HG02623 (cell line): ENCODE data around the gene PDLIM3.
"Not testable (repeated sequence)": the region's sequence is repeated elsewhere in the genome, so short reads cannot be mapped to it uniquely, and the experiment has no call there.

Source experiments
- ATAC-seq: cut with Tn5 transposase; IDR thresholded peaks from one replicate; pipeline ENCODE4 v1.9.1; 2021; ENCODE audit warnings: moderate library complexity; ENCODE audit not compliant: unreplicated experiment

PDLIM3 gene

DNA sequence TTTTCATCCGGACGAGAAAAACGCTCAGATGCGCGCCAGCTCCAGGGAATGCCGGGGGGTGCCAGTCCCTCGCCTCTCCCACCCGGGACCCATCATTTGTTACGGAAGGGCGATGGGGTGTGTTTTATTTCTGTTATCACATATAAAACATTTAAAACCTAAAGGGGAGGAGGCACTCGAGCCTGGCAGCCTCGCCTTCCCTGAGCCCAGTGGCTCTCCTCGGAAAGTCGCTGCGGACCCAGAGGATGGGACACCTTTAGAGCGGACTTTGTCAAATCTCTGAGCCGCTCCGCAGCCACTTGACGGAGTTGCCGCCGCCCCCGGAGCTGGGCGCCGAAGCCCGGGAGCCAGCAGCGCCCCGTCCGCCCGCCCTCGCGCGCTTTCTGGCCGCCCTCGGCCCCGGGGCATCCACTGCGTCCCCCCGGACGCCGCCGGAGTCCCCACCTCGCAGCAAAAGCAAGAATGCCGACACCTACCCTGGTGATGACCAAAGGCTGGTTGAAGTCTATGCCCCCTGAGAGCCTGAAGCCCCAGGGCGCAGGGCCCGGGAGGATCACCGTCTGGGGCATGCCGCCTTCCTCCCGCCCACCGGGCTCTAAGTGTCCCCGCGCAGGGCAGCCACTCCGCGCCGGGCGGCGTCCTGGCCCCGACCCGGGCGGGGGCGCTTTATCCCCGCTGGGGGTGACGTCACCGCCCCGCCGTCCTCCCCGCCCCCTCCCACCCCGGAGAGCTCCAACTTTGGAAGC, at the start of gene PDLIM3:
TSS of gene PDLIM3 (minus strand) at position 642 of the 746 bp plus-strand sequence. CDS start at position 569, 73 bp downstream.
- no peak for ATAC-seq

- ATAC-seq = no peak
Observed at GRCh38 chr4:185583813-185584212, 48.5 kb upstream of the PDLIM3 start.

DNA sequence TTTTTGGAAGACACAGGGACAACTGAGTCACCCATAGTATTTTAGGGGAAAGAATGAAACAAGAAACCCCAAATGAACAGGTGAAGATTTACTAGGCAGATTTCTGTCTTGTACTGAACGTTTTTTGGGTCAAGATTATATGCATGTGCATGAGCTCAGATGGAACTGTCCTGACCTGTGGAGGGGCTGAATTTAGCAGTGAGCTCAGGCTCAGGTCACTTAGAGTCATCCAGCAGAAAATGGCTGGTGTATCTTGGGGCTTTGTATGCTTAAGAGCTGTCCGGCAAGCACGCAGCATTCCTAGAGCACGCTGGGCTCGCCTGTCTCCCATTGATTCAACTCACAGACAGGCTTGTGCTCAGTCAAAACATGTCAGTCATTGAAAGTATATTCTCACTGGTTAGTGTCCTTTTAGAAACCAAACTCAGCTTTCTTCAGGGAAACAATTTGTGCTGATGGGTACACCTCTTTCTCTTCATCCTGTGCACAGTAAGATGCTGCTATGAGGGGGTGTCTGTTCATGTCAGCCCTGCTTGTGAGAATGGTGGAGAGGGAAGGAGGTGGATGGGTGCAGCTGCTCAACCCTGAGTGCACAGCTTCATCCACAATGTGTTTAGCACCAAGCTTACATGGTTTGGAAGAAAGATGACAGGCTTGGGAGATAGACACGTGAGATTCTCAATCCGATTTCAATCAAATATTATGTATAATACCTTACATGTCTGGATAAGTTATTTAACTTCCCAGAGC, 47.5 kb upstream of the PDLIM3 start:
- no peak for ATAC-seq

GRCh38 chr4:185580699-185581098, 45.4 kb upstream of the PDLIM3 start:
- no peak for ATAC-seq

- no peak for ATAC-seq
Observed at GRCh38 chr4:185578284-185578683, 43.0 kb upstream of the PDLIM3 start.

GRCh38 chr4:185576962-185577950, 41.9 kb upstream of the PDLIM3 start:
- no peak for ATAC-seq

DNA sequence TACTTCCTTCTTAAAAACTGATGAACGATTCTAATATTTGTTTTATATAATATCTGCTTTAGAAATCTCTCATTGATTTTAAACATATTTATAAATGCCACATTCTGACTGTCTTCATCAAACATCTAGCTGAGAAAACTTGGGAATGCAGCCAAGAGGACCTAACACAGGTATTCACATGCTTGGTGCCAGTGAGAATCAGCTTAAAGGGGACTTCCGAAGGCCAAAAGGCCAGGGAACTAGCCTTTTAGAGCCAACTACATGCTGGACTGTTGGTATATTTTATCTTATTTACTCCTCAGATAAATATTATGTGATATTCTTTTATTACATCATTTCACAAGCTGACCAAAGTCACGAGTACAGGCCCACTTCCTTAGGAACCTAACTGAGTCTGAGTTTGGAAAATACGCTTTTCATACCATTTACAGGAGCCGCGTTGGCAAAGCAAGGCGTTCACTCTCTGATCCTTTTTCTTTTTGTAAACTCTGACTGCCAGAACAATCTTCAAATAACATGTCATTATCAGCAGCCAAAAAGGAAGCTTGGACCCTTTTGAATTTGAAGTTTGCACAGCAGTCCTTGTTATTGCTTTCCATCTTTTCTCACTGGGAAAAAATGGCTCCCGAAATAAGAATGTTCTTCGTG, 41.1 kb upstream of the PDLIM3 start:
- no peak for ATAC-seq

DNA sequence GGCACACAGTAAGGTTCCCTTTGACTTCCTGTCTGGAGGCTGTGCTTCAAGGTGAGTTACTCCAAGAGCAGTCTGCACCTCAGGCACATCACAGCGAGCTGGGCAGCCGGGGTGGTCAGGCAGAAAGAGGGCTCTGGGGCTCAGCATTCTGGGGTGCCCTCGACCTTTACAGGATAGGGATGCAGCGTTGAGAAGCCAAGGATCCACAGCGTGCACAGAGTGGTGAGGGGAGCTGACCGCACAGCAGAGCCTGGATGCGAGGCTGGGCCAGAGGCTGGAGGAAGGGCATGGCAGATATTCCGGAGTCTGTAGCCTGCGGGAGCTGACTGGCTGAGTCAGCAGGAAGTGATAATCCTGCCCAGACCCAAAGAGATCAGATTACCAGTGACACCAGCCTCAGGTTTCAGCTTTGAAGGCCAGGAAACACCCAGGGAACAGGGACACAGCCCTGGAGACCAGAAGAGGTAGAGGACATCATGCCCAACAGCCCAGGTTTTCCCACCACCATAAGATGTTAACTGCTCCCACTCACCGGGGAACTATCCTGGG, 38.4 kb upstream of the PDLIM3 start:
- ATAC-seq = no peak

- ATAC-seq = no peak
Observed at GRCh38 chr4:185570727-185571126, 35.4 kb upstream of the PDLIM3 start.

DNA sequence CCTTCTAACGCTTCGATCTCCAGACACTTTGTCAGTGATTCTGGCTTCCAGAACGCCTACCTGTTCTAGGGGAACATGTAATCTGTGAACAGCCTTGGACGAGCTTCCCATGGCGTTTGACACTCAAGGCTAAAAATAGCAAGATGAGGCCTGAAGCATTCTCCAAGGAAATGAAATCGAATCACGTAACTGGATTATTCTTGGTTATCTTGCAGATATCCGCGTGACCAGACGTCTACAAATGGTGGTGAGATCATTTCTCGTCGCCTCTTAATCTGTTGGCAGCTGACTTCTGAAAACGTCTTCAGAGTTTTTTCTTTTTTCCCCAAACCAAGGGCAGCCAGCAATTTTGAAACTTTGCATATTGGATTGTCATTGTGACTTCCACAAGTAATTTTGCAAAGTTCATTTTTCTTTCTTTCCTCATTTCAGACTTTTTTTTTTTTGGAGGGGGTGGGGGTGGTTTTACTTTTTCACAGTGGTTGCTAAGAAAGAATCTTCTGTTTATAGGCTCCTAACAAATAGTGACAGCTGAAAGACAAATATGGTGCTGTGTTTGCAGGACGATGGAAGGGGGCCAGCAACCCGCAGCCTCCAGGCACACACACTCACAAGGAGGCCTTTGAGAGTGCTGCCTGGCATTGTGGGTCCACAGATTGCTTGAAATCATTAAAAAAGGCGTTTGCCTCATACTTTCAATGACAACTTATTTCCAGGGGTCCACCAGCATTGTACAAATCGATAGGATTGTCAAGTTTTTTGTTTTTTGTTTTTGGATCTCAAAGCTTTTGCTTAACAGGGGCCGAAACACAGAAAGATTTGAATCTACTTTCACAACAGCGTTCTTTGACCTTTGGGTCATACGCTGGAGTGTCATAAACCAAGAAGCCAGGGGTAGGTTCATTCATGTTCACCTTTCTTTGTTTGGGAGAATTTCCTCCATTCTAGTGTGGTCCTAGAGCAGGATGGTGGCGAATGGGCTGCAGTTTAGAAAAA, 32.4 kb upstream of the PDLIM3 start:
- ATAC-seq = no peak

- ATAC-seq = no peak
Observed at GRCh38 chr4:185566972-185567371, 31.7 kb upstream of the PDLIM3 start.

- ATAC-seq = no peak
Observed at GRCh38 chr4:185566425-185566824, 31.1 kb upstream of the PDLIM3 start.

DNA sequence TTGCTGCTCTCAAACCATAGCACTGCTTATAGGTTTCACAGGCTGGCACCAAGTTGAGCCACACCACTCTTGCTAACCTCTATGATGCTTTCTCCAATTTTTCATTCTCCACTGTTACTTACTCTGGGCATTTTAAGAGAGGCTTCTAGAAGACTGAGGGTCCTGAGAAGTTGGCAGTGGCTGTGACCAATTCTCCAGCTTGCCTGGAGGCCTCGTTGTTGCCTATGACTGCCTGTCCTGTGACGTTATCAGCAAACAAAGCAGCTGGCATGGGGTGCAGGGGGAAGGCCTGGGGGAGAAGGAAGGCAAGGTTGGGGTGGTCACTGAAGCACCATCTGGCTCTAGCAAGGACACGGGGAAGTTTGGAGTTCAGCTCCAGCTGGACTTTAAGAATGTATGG, 30.4 kb upstream of the PDLIM3 start:
- ATAC-seq = no peak

- ATAC-seq = no peak
Observed at GRCh38 chr4:185564349-185564748, 29.0 kb upstream of the PDLIM3 start.

GRCh38 chr4:185562531-185562930, 27.2 kb upstream of the PDLIM3 start:
- ATAC-seq = no peak

- no peak for ATAC-seq
Observed at GRCh38 chr4:185560316-185560715, 25.0 kb upstream of the PDLIM3 start.

DNA sequence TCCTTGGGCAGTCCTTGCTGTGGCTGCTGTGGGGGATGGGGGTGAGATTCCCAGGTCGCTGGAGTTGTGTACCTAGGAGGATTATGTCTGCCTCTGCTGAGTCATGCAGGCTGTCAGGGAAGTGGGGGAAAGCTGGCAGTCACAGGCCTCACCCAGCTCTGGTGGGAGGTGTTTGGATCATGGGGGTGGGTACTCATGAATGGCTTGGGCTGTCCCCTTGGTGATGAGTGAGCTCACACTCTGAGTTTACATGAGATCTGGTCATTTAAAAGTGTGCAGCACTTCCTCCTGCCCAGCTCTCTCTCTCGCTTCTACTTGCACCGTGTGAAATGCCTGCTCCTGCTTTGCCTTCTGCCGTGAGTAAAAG, 24.6 kb upstream of the PDLIM3 start:
- ATAC-seq = no peak

DNA sequence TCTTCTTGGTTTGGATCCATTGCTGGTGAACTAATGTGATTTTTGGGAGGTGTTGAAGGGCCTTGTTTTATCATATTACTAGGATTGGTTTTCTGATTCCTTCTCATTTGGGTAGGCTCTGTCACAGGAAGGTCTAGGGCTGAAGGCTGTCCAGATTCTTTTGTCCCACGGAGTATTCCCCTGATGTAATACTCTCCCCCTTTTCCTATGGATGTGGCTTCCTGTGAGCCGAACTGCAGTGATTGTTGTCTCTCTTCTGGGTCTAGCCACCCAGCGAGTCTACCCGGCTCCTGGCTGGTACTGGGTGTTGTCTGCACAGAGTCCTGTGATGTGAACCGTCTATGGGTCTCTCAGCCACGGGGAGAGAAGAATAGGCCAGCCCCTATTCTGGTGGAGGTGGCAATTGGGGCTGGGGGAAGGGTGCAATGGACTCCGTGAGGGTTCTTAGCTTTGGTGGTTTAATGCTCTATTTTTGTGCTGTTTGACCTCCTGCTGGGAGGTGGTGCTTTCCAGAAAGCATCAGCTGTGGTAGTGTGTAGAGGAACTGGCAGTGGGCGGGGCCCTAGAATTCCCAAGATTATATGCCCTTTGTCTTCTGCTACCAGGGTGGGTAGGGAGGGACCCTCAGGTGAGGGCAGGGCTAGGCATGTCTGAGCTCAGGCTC, 24.1 kb upstream of the PDLIM3 start:
- not testable (repeated sequence) for ATAC-seq
